PFSK-1 (cell line): ENCODE results near the gene TIMM21.

Source experiments
- POLR2AphosphoS5 ChIP-seq: IDR thresholded peaks from 2 replicates; pipeline ENCODE4 v1.6.1; 2012; ENCODE audit warnings: low read depth, mild to moderate bottlenecking, control low read depth, low read length, moderate library complexity
- TF ChIP-seq, protein P1 (sequence below), 2 experiments: IDR thresholded peaks; 2 replicates each; pipeline versions ENCODE4 v1.6.1 to v1.8.0; 2011 to 2012; ENCODE audit warnings: low read depth in 2 of 2, low read length in 2 of 2, control low read depth in 1 of 2, inconsistent platforms in 1 of 2, mild to moderate bottlenecking in 1 of 2, moderate library complexity in 1 of 2; ENCODE audit not compliant: insufficient read depth in 1 of 2

GRCh38 chr18:74179623-74180199 lies 31.4 kb downstream of the TIMM21 start:
- TF ChIP-seq POLR2AphosphoS5 = no peak
- TF ChIP-seq, protein P1, sequence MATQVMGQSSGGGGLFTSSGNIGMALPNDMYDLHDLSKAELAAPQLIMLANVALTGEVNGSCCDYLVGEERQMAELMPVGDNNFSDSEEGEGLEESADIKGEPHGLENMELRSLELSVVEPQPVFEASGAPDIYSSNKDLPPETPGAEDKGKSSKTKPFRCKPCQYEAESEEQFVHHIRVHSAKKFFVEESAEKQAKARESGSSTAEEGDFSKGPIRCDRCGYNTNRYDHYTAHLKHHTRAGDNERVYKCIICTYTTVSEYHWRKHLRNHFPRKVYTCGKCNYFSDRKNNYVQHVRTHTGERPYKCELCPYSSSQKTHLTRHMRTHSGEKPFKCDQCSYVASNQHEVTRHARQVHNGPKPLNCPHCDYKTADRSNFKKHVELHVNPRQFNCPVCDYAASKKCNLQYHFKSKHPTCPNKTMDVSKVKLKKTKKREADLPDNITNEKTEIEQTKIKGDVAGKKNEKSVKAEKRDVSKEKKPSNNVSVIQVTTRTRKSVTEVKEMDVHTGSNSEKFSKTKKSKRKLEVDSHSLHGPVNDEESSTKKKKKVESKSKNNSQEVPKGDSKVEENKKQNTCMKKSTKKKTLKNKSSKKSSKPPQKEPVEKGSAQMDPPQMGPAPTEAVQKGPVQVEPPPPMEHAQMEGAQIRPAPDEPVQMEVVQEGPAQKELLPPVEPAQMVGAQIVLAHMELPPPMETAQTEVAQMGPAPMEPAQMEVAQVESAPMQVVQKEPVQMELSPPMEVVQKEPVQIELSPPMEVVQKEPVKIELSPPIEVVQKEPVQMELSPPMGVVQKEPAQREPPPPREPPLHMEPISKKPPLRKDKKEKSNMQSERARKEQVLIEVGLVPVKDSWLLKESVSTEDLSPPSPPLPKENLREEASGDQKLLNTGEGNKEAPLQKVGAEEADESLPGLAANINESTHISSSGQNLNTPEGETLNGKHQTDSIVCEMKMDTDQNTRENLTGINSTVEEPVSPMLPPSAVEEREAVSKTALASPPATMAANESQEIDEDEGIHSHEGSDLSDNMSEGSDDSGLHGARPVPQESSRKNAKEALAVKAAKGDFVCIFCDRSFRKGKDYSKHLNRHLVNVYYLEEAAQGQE (IDR thresholded peaks at IDR 0.05; ENCODE audit: insufficient read depth in 1 of 2, low read depth in 2 of 2, low read length in 2 of 2) = no peak
